GM18861 (cell line): ENCODE data around the gene COX8A.
"Not testable (repeated sequence)": the region's sequence is repeated elsewhere in the genome, so short reads cannot be mapped to it uniquely, and the experiment has no call there.

Experiments
- ATAC-seq: cut with Tn5 transposase; IDR thresholded peaks from one replicate; pipeline ENCODE4 v1.9.1; 2021; ENCODE audit not compliant: unreplicated experiment

The COX8A gene

GRCh38 chr11:63969461-63969860, 5.0 kb upstream of the COX8A start:
- no peak for ATAC-seq

- no peak for ATAC-seq
Observed at GRCh38 chr11:63970902-63971301, 3.5 kb upstream of the COX8A start.

GRCh38 chr11:63973912-63974258, 535 bp upstream of the COX8A start:
- ATAC-seq: not testable (repeated sequence)

GRCh38 chr11:63978551-63979239, 4.3 kb downstream of the COX8A start:
- no peak for ATAC-seq

- no peak for ATAC-seq
Observed at GRCh38 chr11:63979426-63979825, 5.0 kb downstream of the COX8A start.

GRCh38 chr11:63985812-63986155, 11.4 kb downstream of the COX8A start:
- ATAC-seq: peak; percentile 41

GRCh38 chr11:63986156-63986931, 11.9 kb downstream of the COX8A start, which contains the start of gene OTUB1:
Gene OTUB1, plus strand, starts transcription at chr11:63986438. Its CDS starts 19 bp downstream, at chr11:63986457.
- ATAC-seq: peak; percentile 73

- ATAC-seq: no peak
Observed at GRCh38 chr11:63986932-63987513, 12.6 kb downstream of the COX8A start.

- no peak for ATAC-seq
Observed at GRCh38 chr11:63991558-63991957, 17.1 kb downstream of the COX8A start.

- ATAC-seq: no peak
Observed at GRCh38 chr11:63993100-63993499, 18.7 kb downstream of the COX8A start.

GRCh38 chr11:63993993-63994392, 19.6 kb downstream of the COX8A start:
- ATAC-seq: no peak

GRCh38 chr11:63996512-63996911, 22.1 kb downstream of the COX8A start:
- no peak for ATAC-seq

GRCh38 chr11:63997104-63997700, 22.8 kb downstream of the COX8A start:
- no peak for ATAC-seq

- ATAC-seq: no peak
Observed at GRCh38 chr11:63997801-63998337, 23.4 kb downstream of the COX8A start.

- no peak for ATAC-seq
Observed at GRCh38 chr11:63998558-63999348, 24.3 kb downstream of the COX8A start.

- ATAC-seq: no peak
Observed at GRCh38 chr11:63999349-64000025, 25.1 kb downstream of the COX8A start.

GRCh38 chr11:64000026-64000739, 25.8 kb downstream of the COX8A start:
- no peak for ATAC-seq

GRCh38 chr11:64000740-64001483, 26.5 kb downstream of the COX8A start:
- no peak for ATAC-seq
